ENCODE results near the gene SND1.

DNA sequence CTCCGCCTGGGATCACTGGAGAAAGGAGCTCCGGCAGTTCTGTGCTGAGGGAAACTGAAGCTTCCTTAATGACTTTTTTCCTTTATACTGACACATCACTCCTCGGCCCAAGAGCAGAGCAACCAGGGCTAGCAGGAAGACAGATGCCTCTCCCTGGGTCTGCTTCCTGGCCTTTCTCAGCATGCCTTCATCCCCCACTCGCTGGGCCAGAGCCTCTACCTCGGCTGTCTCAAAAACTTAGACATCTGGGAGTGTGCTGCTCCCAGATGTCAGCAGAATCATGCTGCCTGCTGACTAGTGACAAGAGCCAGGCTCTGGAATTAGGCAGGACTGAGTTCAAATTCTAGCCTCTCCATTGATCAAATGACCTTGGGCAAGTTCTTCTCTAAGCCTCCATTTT is 403.6 kb downstream of the SND1 start:
- TF ChIP-seq, protein P1, sequence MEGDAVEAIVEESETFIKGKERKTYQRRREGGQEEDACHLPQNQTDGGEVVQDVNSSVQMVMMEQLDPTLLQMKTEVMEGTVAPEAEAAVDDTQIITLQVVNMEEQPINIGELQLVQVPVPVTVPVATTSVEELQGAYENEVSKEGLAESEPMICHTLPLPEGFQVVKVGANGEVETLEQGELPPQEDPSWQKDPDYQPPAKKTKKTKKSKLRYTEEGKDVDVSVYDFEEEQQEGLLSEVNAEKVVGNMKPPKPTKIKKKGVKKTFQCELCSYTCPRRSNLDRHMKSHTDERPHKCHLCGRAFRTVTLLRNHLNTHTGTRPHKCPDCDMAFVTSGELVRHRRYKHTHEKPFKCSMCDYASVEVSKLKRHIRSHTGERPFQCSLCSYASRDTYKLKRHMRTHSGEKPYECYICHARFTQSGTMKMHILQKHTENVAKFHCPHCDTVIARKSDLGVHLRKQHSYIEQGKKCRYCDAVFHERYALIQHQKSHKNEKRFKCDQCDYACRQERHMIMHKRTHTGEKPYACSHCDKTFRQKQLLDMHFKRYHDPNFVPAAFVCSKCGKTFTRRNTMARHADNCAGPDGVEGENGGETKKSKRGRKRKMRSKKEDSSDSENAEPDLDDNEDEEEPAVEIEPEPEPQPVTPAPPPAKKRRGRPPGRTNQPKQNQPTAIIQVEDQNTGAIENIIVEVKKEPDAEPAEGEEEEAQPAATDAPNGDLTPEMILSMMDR (IDR thresholded peaks at IDR 0.05) = no peak
- no peak for TF ChIP-seq POLR2A (IDR thresholded peaks at IDR 0.05)

Measured in transverse colon (tissue), 3 donors.